ENCODE measurements around the gene TPSD1. TPM values are rescaled to one million over a fixed set of nuclear protein-coding genes. Genes with fewer than 3 reads are reported as not detected.

TPSD1 gene
- total RNA-seq, 5 donors from 2014 or later (not counting 1 experiment from before 2014, with no cell fraction given), result 0.28 to 0.40 (median 0.31) TPM; not detected in 1

DNA sequence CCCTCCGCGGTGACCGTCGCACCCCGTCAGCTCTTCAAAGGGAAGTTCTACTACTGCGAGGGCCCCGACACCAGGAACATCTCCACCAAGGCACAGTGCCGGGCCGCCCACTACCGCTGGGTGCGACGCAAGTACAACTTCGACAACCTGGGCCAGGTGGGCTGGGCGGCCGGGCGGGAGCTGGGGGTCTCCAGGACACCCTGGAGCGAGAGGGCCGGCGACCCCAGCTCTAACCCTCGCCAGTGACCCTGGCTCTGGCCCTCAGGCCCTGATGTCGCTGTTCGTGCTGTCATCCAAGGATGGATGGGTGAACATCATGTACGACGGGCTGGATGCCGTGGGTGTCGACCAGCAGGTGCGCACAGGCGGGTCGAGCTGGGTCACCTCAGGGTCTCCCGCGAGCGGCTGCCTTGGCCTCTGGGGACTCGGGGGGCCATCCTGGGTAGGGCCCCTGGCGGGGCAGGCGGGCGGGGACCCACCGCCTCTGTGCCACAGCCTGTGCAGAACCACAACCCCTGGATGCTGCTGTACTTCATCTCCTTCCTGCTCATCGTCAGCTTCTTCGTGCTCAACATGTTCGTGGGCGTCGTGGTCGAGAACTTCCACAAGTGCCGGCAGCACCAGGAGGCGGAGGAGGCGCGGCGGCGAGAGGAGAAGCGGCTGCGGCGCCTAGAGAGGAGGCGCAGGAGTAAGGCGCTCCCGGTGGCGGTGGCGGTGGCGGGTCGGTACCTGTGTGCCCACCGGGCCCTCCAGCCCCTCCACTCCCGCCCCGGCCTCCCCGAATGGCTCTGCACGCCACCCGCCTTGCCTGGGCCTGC lies 44.2 kb upstream of the TPSD1 start:
- Histone ChIP-seq H3K36me3 (ENCODE audit: control insufficient read depth in 2 of 2, extremely low read depth in 1 of 2, insufficient read depth in 1 of 2, low read length in 1 of 2) (no peaks in the 10 kb centered on the region), H3K4me3 (ENCODE audit: control insufficient read depth in 1 of 2, extremely low read depth in 1 of 2, low read length in 1 of 2) (no peak overlapping the region), H3K27me3 (replicated peaks in 1 of 2; ENCODE audit: control insufficient read depth in 2 of 2, extremely low read depth in 1 of 2, insufficient read depth in 2 of 2, low read length in 1 of 2) (peaks cover 0 to 10% of the 10 kb centered on the region in 2 experiments), H3K4me1 (ENCODE audit: control insufficient read depth in 1 of 2, extremely low read depth in 1 of 2, insufficient read depth in 2 of 2, low read length in 2 of 2) (peaks cover 0 to 20% of the 10 kb centered on the region in 2 experiments), H3K27ac (ENCODE audit: low read length) (no peak overlapping the region), H3K9me3 (no peaks in the 10 kb centered on the region)
- Mint-ChIP-seq H3K4me3 (no peak overlapping the region), H3K9me3 (no peaks in the 10 kb centered on the region), H3K4me1 (peaks cover 0 to 7% (median 2%) of the 10 kb centered on the region in 3 donors), H3K27ac (no peak overlapping the region), H3K36me3 (no peaks in the 10 kb centered on the region), H3K27me3 (no peaks in the 10 kb centered on the region)
- CTCF ChIA-PET, result no interaction called here
- WGBS (ENCODE audit: insufficient coverage), result 84% methylated on average over 56 of the region's 65 CpGs
- DNase-seq (no peak), ATAC-seq (replicated peaks in 1 of 4) (no peak)
- POLR2A ChIA-PET, result no interaction called here

DNA sequence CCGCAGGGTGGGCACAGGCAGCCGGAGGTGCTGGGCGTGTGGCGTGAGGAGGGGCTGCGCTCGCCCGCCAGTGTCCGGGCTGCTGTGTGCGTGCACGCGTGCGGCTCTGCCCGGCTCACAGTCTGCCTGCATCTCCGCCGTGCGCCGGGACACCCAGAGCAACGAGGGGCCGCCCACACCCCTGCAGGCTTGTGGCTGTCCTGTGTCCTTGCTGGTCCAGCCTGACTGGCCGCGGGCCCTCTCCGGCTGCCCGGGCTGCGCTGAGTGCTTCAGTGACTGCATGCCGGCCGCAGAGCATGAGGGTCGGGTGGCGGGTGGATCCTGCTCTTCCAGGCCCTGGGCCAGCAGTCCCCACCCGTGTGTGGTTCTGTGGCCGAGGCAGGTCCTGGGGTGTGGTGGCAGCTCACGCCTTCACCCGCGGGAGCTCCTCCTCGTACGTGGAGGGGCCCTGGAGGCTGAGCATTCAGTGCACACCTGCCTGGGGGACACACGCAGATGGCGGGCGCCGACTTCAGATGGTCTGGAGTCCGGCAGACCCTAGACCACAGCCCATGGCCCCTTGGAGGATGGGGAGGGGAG lies 43.2 kb upstream of the TPSD1 start:
- no peaks in the 10 kb centered on the region for H3K9me3 Mint-ChIP-seq
- ATAC-seq (replicated peaks in 1 of 4), result no peak
- ChIA-PET CTCF (no interaction called here), POLR2A (no interaction called here)
- Histone ChIP-seq H3K9me3 (no peaks in the 10 kb centered on the region), H3K27me3 (replicated peaks in 1 of 2; ENCODE audit: control insufficient read depth in 2 of 2, extremely low read depth in 1 of 2, insufficient read depth in 2 of 2, low read length in 1 of 2) (peaks cover 0 to 10% of the 10 kb centered on the region in 2 experiments), H3K27ac (ENCODE audit: low read length) (no peak overlapping the region), H3K4me1 (ENCODE audit: control insufficient read depth in 1 of 2, extremely low read depth in 1 of 2, insufficient read depth in 2 of 2, low read length in 2 of 2) (peaks cover 0 to 16% of the 10 kb centered on the region in 2 experiments), H3K4me3 (ENCODE audit: control insufficient read depth in 1 of 2, extremely low read depth in 1 of 2, low read length in 1 of 2) (no peak overlapping the region), H3K36me3 (ENCODE audit: control insufficient read depth in 2 of 2, extremely low read depth in 1 of 2, insufficient read depth in 1 of 2, low read length in 1 of 2) (no peaks in the 10 kb centered on the region)
- WGBS (ENCODE audit: insufficient coverage), result 90% methylated on average over 38 of the region's 40 CpGs
- peaks cover 0 to 7% (median 2%) of the 10 kb centered on the region in 3 donors for H3K4me1 Mint-ChIP-seq
- H3K36me3 Mint-ChIP-seq, result no peaks in the 10 kb centered on the region
- H3K27me3 Mint-ChIP-seq, result no peaks in the 10 kb centered on the region
- no peak overlapping the region for H3K4me3 Mint-ChIP-seq
- no peak overlapping the region for H3K27ac Mint-ChIP-seq
- DNase-seq, result no peak

DNA sequence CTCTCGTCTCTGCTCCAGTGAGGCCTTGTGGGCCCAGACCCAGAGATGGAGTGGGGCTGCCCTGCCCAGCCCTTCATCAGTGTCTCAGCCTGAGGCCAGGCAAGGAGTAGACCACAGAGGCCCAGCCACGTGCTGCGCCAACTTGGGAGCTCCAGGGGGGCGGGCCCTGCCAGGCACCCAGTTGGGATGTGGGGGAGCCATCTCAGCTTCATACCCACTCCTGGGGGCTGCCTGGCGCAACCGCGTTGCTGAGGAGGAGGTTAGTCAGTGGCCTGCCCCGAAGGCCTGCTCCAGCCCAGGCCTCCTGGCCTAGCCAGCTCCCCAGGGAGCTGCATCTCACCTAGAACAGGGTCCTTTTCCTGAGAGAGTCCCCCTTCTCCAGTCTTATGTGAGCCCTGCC lies 42.6 kb upstream of the TPSD1 start:
- Mint-ChIP-seq H3K4me1 (peaks cover 0 to 5% (median 2%) of the 10 kb centered on the region in 3 donors), H3K36me3 (no peaks in the 10 kb centered on the region), H3K4me3 (no peak overlapping the region), H3K9me3 (no peaks in the 10 kb centered on the region), H3K27ac (no peak overlapping the region), H3K27me3 (no peaks in the 10 kb centered on the region)
- H3K9me3 ChIP-seq, result no peaks in the 10 kb centered on the region
- POLR2A ChIA-PET, result no interaction called here
- no peaks in the 10 kb centered on the region for H3K36me3 ChIP-seq (ENCODE audit: control insufficient read depth in 2 of 2, extremely low read depth in 1 of 2, insufficient read depth in 1 of 2, low read length in 1 of 2)
- no peak for ATAC-seq (replicated peaks in 1 of 4)
- H3K27me3 ChIP-seq (replicated peaks in 1 of 2; ENCODE audit: control insufficient read depth in 2 of 2, extremely low read depth in 1 of 2, insufficient read depth in 2 of 2, low read length in 1 of 2), result peaks cover 0 to 10% of the 10 kb centered on the region in 2 experiments
- no peak overlapping the region for H3K4me3 ChIP-seq (ENCODE audit: control insufficient read depth in 1 of 2, extremely low read depth in 1 of 2, low read length in 1 of 2)
- peaks cover 0 to 12% of the 10 kb centered on the region in 2 experiments for H3K4me1 ChIP-seq (ENCODE audit: control insufficient read depth in 1 of 2, extremely low read depth in 1 of 2, insufficient read depth in 2 of 2, low read length in 2 of 2)
- no peak for DNase-seq
- CTCF ChIA-PET, result no interaction called here
- H3K27ac ChIP-seq (ENCODE audit: low read length), result no peak overlapping the region
- 68% methylated on average over 5 of the region's 8 CpGs for WGBS (ENCODE audit: insufficient coverage)

DNA sequence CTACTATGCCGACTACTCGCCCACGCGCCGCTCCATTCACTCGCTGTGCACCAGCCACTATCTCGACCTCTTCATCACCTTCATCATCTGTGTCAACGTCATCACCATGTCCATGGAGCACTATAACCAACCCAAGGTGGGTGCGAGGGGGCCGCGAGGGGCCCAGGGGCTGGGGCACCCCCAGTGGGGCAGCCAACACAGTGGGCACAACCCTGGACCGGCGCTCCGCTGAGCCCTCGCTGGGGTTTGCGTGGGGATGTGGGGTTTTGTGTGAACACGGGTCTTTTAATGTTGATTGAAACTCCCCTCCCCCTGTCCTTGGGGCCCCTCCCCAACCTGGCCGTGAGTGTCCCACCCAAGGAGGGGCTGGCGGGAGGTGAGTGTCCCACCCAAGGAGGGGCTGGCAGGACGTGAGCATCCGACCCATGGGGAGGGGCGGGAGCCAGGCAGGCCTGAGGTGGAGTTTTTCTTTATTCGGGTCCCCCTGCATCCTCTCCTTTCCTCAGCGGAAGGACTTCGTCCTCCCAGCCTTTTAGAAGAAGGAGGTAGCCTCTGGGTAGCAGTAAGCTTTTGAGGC lies 42.0 kb upstream of the TPSD1 start:
- Mint-ChIP-seq H3K36me3 (no peaks in the 10 kb centered on the region), H3K4me3 (no peak overlapping the region), H3K27ac (no peak overlapping the region), H3K27me3 (no peaks in the 10 kb centered on the region), H3K4me1 (peaks cover 0 to 2% (median 0%) of the 10 kb centered on the region in 3 donors), H3K9me3 (no peaks in the 10 kb centered on the region)
- H3K4me3 ChIP-seq (ENCODE audit: control insufficient read depth in 1 of 2, extremely low read depth in 1 of 2, low read length in 1 of 2), result no peak overlapping the region
- no peaks in the 10 kb centered on the region for H3K36me3 ChIP-seq (ENCODE audit: control insufficient read depth in 2 of 2, extremely low read depth in 1 of 2, insufficient read depth in 1 of 2, low read length in 1 of 2)
- no peaks in the 10 kb centered on the region for H3K9me3 ChIP-seq
- H3K27me3 ChIP-seq (replicated peaks in 1 of 2; ENCODE audit: control insufficient read depth in 2 of 2, extremely low read depth in 1 of 2, insufficient read depth in 2 of 2, low read length in 1 of 2), result peaks cover 0 to 10% of the 10 kb centered on the region in 2 experiments
- ChIA-PET POLR2A (no interaction called here), CTCF (no interaction called here)
- peaks cover 0 to 8% of the 10 kb centered on the region in 2 experiments for H3K4me1 ChIP-seq (ENCODE audit: control insufficient read depth in 1 of 2, extremely low read depth in 1 of 2, insufficient read depth in 2 of 2, low read length in 2 of 2)
- no peak overlapping the region for H3K27ac ChIP-seq (ENCODE audit: low read length)
- DNase-seq (no peak), ATAC-seq (replicated peaks in 1 of 4) (no peak)
- 91% methylated on average over 9 of the region's 25 CpGs for WGBS (ENCODE audit: insufficient coverage)

- no peak overlapping the region for H3K27ac Mint-ChIP-seq
- ChIA-PET CTCF (interaction anchor here in 1 of 2 donors (0.6 kb wide), 1 partner anchor 1120 kb away, joined by 10 read pairs; no protein-coding TSS in a partner anchor), POLR2A (interaction anchor here in 1 of 2 donors (0.6 kb wide), 1 partner anchor 128 kb away, joined by 5 read pairs; no protein-coding TSS in a partner anchor)
- no peaks in the 10 kb centered on the region for H3K9me3 Mint-ChIP-seq
- Histone ChIP-seq H3K9me3 (no peaks in the 10 kb centered on the region), H3K27ac (ENCODE audit: low read length) (no peak overlapping the region), H3K27me3 (replicated peaks in 1 of 2; ENCODE audit: control insufficient read depth in 2 of 2, extremely low read depth in 1 of 2, insufficient read depth in 2 of 2, low read length in 1 of 2) (peaks cover 0 to 10% of the 10 kb centered on the region in 2 experiments), H3K4me1 (ENCODE audit: control insufficient read depth in 1 of 2, extremely low read depth in 1 of 2, insufficient read depth in 2 of 2, low read length in 2 of 2) (peaks cover 0 to 2% of the 10 kb centered on the region in 2 experiments), H3K36me3 (ENCODE audit: control insufficient read depth in 2 of 2, extremely low read depth in 1 of 2, insufficient read depth in 1 of 2, low read length in 1 of 2) (no peaks in the 10 kb centered on the region), H3K4me3 (ENCODE audit: control insufficient read depth in 1 of 2, extremely low read depth in 1 of 2, low read length in 1 of 2) (no peak overlapping the region)
- H3K27me3 Mint-ChIP-seq, result no peaks in the 10 kb centered on the region
- ATAC-seq (replicated peaks in 1 of 4) (no peak), DNase-seq (no peak)
- H3K4me3 Mint-ChIP-seq, result no peak overlapping the region
- H3K36me3 Mint-ChIP-seq, result no peaks in the 10 kb centered on the region
- WGBS (ENCODE audit: insufficient coverage), result 78% methylated on average over 5 of the region's 16 CpGs
- no peaks in the 10 kb centered on the region for H3K4me1 Mint-ChIP-seq
These were observed 41.1 kb upstream of the TPSD1 start for GRCh38 chr16:1214719-1215118.

DNA sequence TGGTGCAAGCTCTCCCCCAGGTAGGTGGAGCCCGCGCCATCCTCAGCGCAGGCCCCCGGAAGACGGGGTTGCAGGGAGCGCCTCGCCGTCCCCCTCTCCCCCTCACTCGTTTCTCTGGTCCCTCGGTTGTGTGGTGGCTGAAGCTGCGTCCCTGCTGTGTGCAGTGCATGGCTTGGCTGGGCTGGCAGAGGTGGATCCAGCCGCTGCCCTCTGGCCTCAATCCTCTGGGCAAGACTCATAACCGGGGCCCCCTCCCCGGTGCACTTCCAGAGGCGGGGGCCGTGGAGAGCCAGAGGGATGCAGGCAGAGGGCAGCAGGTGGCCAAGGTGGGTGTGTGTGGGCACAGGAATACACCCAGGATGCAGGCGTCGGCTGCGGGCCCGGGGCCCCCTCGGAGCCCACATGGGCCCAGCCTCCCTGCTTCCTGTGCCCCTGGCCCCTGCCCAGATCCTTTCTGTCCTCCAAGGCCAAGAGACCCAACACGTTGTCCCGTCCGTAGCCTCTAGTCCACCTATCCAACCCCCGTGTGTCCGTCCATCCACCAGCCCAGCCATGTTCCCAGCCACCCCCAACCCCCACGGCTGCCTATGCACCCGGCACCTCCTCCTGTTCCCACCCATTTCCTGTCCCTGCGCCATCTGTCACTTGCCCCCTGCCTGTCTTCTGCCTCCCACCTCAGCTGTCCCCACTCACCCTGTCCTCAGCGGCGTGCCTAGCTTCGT lies 40.1 kb upstream of the TPSD1 start:
- peaks cover 0 to 10% of the 10 kb centered on the region in 2 experiments for H3K27me3 ChIP-seq (replicated peaks in 1 of 2; ENCODE audit: control insufficient read depth in 2 of 2, extremely low read depth in 1 of 2, insufficient read depth in 2 of 2, low read length in 1 of 2)
- ChIA-PET CTCF (no interaction called here), POLR2A (no interaction called here)
- H3K36me3 ChIP-seq (ENCODE audit: control insufficient read depth in 2 of 2, extremely low read depth in 1 of 2, insufficient read depth in 1 of 2, low read length in 1 of 2), result no peaks in the 10 kb centered on the region
- H3K27ac ChIP-seq (ENCODE audit: low read length), result no peak overlapping the region
- Mint-ChIP-seq H3K9me3 (no peaks in the 10 kb centered on the region), H3K4me3 (no peak overlapping the region), H3K4me1 (no peaks in the 10 kb centered on the region), H3K36me3 (no peaks in the 10 kb centered on the region), H3K27ac (no peak overlapping the region), H3K27me3 (no peaks in the 10 kb centered on the region)
- WGBS (ENCODE audit: insufficient coverage), result 66% methylated on average over 25 of the region's 32 CpGs
- H3K9me3 ChIP-seq, result no peaks in the 10 kb centered on the region
- DNase-seq (no peak), ATAC-seq (replicated peaks in 1 of 4) (no peak)
- H3K4me3 ChIP-seq (ENCODE audit: control insufficient read depth in 1 of 2, extremely low read depth in 1 of 2, low read length in 1 of 2), result no peak overlapping the region
- no peaks in the 10 kb centered on the region for H3K4me1 ChIP-seq (ENCODE audit: control insufficient read depth in 1 of 2, extremely low read depth in 1 of 2, insufficient read depth in 2 of 2, low read length in 2 of 2)
